AG04449 (cell line): Measurements from ENCODE around the gene WRAP73.

Experiments used
- CTCF ChIA-PET: fragments of 350-600 bp; formaldehyde crosslinking; extraction: SDS; loops from one replicate; lab custom pipeline; 2021; ENCODE audit warnings: antibody characterized with exemption; lab: Yijun Ruan, JAX
- POLR2A ChIA-PET: fragments of 400-600, 350-600 bp; formaldehyde crosslinking; extraction: SDS; loops from one replicate; lab custom pipeline; 2020; ENCODE audit warnings: antibody characterized with exemption, inconsistent platforms; lab: Yijun Ruan, JAX
- DNase-seq: peaks from one replicate; pipeline ENCODE4 v3.0.0-alpha.2; 2010; ENCODE audit warnings: low read depth, low spot score
- H3K4me3 ChIP-seq: 2 replicates; pipeline ENCODE4 v1.5.1; 2011; ENCODE audit warnings: low read depth, mild to moderate bottlenecking, control low read depth, low read length
- TF ChIP-seq, protein P1 (sequence below): IDR thresholded peaks from one replicate; pipeline ENCODE4 v1.5.1; 2011; ENCODE audit warnings: mild to moderate bottlenecking, moderate library complexity, low read length, control low read depth, inconsistent platforms; ENCODE audit not compliant: insufficient read depth; ENCODE audit errors: missing control alignments

The WRAP73 gene

DNA sequence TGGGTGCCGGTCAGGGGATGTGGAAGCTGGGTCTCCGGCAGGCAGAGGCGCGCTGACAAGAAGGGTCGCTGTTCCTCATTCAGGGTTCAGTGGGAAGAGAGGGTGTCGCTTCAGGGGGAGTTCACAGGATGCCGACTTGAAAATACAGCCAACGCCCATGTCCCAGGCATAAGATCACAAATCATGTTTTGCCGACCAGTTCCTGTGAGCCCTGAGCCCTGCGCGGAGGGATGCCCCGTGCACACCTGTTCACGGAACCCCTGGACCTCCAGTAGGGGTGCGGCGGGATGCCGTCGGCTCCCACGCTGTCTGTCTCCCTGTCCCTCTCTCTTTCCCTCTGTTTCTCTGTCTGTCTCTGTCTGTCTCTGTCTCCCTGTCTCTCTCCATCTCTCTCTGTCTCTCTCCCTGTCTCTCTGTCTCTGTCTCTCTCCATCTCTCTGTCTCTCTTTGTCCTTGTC lies 29.2 kb upstream of the WRAP73 start:
- POLR2A ChIA-PET, result no interaction called here
- no peak for DNase-seq
- CTCF ChIA-PET, result no interaction called here

DNA sequence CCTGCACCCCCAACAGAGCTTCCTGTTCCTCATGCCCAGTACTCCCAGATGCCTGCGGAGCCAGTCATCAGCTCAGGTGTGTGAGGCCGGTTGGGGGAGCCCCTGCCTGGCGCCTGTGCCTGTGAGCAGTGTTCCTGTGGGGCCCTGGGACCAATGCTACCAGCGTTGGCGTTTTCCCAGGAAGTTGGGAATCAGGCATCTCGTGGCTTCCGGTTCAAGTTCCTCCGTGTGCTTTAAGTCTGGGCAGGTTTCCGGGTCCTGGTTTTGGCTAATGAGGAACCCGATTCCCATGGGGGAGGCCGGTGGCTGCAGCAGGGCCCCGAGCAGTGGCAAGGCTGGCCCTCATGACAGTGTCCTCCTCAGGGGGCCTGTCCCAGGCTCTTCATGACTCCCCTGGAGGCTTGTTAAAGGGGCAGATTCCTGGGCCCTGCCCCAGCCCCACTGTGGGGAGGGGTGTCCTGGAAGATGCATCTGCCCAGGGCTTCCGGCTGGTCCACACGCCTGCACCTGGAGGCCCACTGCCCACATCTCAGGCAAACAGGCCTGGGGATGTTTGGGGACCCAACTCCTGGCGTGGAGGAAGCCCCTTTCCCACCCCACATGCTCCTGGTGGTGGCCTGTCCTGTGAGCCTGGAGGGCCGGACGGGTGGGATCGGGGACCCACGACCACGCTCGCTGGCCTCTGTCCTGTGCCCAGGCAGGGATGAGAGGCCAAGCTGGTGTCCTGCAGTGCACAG lies 28.6 kb upstream of the WRAP73 start:
- ChIA-PET CTCF (no interaction called here), POLR2A (no interaction called here)
- no peak for DNase-seq
- TF ChIP-seq, protein P1, sequence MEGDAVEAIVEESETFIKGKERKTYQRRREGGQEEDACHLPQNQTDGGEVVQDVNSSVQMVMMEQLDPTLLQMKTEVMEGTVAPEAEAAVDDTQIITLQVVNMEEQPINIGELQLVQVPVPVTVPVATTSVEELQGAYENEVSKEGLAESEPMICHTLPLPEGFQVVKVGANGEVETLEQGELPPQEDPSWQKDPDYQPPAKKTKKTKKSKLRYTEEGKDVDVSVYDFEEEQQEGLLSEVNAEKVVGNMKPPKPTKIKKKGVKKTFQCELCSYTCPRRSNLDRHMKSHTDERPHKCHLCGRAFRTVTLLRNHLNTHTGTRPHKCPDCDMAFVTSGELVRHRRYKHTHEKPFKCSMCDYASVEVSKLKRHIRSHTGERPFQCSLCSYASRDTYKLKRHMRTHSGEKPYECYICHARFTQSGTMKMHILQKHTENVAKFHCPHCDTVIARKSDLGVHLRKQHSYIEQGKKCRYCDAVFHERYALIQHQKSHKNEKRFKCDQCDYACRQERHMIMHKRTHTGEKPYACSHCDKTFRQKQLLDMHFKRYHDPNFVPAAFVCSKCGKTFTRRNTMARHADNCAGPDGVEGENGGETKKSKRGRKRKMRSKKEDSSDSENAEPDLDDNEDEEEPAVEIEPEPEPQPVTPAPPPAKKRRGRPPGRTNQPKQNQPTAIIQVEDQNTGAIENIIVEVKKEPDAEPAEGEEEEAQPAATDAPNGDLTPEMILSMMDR, result no peak
- H3K4me3 ChIP-seq, result no peak overlapping the region

More for the DNA sequence above, 29.2 kb upstream of the WRAP73 start:
- H3K4me3 ChIP-seq, result no peak overlapping the region
- TF ChIP-seq, protein P1, result no peak

DNA sequence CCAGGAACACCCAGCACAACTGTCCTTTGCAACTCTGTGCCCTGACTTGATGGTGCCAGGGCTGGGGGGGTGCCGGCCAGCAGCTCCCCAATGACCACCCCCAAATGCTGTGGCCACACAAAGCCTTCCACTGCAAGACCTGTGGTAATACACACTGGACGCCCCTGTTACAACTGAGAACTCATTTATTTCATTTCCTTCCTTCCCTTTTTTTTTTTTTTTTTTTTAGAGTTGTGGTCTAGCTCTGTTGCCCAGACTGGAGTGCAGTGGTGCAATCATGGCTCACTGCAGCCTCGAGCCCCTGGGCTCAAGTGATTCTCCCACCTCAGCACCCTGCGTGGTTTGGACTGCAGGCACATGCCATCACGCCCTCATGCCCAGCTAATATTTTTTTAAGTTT lies 27.6 kb upstream of the WRAP73 start:
- DNase-seq, result no peak
- POLR2A ChIA-PET, result no interaction called here

DNA sequence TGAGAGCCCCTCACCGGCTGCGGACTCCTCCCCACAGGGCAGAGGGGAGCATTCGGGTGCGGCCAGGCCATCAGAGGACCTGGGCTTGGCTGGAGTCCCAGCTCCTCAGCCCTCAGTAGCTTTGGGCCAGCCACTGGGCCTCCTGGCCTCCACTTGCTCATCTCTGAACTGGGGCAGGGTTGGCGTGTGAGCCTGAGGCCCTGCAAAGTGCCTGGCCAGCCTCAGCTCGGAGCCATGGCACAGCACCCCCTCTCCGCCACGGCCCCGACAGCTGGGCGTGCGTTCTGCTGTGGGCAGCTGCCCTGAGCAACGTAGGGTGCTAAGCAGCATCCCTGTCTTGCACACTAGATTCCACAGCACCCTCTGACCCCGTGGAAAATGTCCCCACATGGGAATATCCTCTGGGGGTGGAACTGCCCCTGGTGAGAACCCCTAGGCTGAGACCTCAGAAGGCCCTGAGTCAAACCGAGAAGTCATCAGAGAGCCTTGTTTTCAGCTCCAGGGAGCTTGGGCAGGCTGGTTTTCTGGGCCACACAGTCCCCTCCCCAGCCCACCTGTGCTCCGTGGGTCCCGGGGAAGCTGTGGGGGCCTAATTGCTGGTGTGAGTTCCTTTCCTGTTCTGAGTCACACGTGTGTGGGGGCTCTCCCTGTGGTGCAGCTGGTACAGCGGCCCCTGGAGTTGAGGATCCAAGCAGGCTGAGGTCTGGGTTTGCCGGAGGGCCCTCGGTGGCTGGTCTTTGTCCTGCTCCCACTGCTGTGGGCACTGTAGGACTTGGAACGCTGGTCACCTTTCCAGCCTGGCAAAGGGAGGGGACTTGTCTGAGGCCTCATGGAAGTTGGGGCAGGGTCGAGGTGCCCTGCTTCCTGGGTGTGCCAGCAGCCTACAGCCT lies 26.9 kb upstream of the WRAP73 start:
- no peak overlapping the region for H3K4me3 ChIP-seq
- TF ChIP-seq, protein P1, result no peak
- DNase-seq, result no peak
- ChIA-PET CTCF (no interaction called here), POLR2A (no interaction called here)

More for the DNA sequence above, 27.6 kb upstream of the WRAP73 start:
- CTCF ChIA-PET, result no interaction called here
- TF ChIP-seq, protein P1, result no peak
- no peak overlapping the region for H3K4me3 ChIP-seq

DNA sequence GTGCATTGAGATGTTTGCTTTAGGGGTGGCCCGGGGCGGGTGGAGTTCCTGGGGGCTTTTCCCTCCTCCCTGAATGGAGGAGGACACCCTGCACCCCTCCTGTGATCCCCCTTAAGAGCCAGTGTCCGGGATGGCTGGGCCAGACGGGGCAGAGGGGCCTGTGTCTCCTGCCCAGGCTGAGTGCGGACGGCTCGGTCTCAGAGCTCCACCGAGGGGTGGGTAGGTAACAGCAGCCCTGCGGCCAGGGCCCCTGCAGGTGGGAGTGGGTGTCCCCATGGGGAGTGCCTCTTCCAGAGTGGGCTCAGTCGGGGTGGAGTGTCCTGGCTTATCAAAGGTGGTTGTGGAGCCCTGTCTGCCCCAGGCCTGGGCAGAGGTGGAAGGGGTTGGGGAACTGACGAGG lies 25.5 kb upstream of the WRAP73 start:
- TF ChIP-seq, protein P1, result no peak
- DNase-seq, result no peak
- CTCF ChIA-PET, result no interaction called here
- POLR2A ChIA-PET, result no interaction called here
- H3K4me3 ChIP-seq, result no peak overlapping the region
